Measurements from ENCODE around the gene TMEM240. TPM values are rescaled to one million over a fixed set of nuclear protein-coding genes. Genes with fewer than 3 reads are reported as not detected.

Gene TMEM240
- total and polyA plus RNA-seq, 2 experiments from 2014 or later, result 1.8 to 5.1 TPM

GRCh38 chr1:1560178-1560577 lies 19.8 kb upstream of the TMEM240 start:
- Mint-ChIP-seq H3K4me1 (no peaks in the 10 kb centered on the region; the same call in 2 of the 3 replicates), H3K9me3 (no peaks in the 10 kb centered on the region; the same call in 2 of the 3 replicates), H3K27ac (no peak overlapping the region), H3K4me3 (no peak overlapping the region), H3K27me3 (ENCODE audit: insufficient read depth, low read depth, poor library complexity) (peaks cover 16% of the 10 kb centered on the region), H3K36me3 (ENCODE audit: low read depth) (peaks cover 45% of the 10 kb centered on the region)
- H4K20me1 ChIP-seq (replicated peaks; ENCODE audit: insufficient read depth), result peaks cover 18% of the 10 kb centered on the region
- no peaks in the 10 kb centered on the region for H3K27me3 ChIP-seq (ENCODE audit: insufficient read depth)
- TF ChIP-seq NANOG (IDR thresholded peaks at IDR 0.05; ENCODE audit: borderline replicate concordance) (no peak), CREB1 (CRISPR knock-in tag; IDR thresholded peaks at IDR 0.05; ENCODE audit: low read depth) (no peak), ZNF331 (CRISPR knock-in tag; IDR thresholded peaks at IDR 0.05; ENCODE audit: low read depth) (no peak), EZH2 (IDR thresholded peaks at IDR 0.05; ENCODE audit: low read depth, unreplicated experiment) (no peak), POLR2AphosphoS5 (IDR thresholded peaks at IDR 0.05; ENCODE audit: low read depth) (no peak), REST (IDR thresholded peaks at IDR 0.05; ENCODE audit: unreplicated experiment) (no peak), CTCF (conservative IDR thresholded peaks at IDR 0.05; ENCODE audit: low read depth in 2 of 2) (no peak), EZH2phosphoT487 (IDR thresholded peaks at IDR 0.05; ENCODE audit: unreplicated experiment) (no peak), ZNF462 (CRISPR knock-in tag; IDR thresholded peaks at IDR 0.05) (no peak), JUNB (IDR thresholded peaks at IDR 0.05; ENCODE audit: unreplicated experiment) (no peak), ETS1 (IDR thresholded peaks at IDR 0.05) (no peak), STAT1 (IDR thresholded peaks at IDR 0.05; ENCODE audit: unreplicated experiment) (no peak), ZNF114 (CRISPR knock-in tag; IDR thresholded peaks at IDR 0.05) (no peak)
- DNase-seq (ENCODE audit: low spot score) (no peak), ATAC-seq (no peak)
- no peaks in the 10 kb centered on the region for H3K9me2 ChIP-seq (ENCODE audit: insufficient read depth)
- H2AFZ ChIP-seq, result no peak overlapping the region
- H3K36me3 ChIP-seq (ENCODE audit: insufficient read depth), result peaks cover 23% of the 10 kb centered on the region
- H3K4me3 ChIP-seq, result no peak overlapping the region
- H3F3A ChIP-seq (replicated peaks; ENCODE audit: low read depth), result peaks cover 20% of the 10 kb centered on the region
- H3K79me2 ChIP-seq (replicated peaks; ENCODE audit: insufficient read depth), result peaks cover 22% of the 10 kb centered on the region
- H3K27ac ChIP-seq (ENCODE audit: low read depth), result no peak overlapping the region
- H3K4me1 ChIP-seq (ENCODE audit: insufficient read depth), result no peaks in the 10 kb centered on the region
- no peak overlapping the region for H3K4me2 ChIP-seq
